Vagina (tissue), 2 donors: Measurements from ENCODE around the gene CCDC170.

Source experiments
- CTCF ChIP-seq, 3 experiments: fragments of 450-650 bp in 2 of 3; fragments of 200-600 bp in 1 of 3; sonication (generic) in 1 of 3; IDR thresholded peaks; one replicate each; pipeline ENCODE4 v1.5.1; 2017 to 2019; ENCODE audit warnings: antibody characterized with exemption in 3 of 3, mild to moderate bottlenecking in 2 of 3, moderate library complexity in 2 of 3
- POLR2A ChIP-seq, 2 donors: fragments of 450-650 bp; IDR thresholded peaks; one replicate each; pipeline ENCODE4 v1.6.1; 2017; ENCODE audit warnings: antibody characterized with exemption in 2 of 2, mild to moderate bottlenecking in 2 of 2, moderate library complexity in 2 of 2
- POLR2AphosphoS5 ChIP-seq, 2 donors: sonication (generic); formaldehyde crosslinking; IDR thresholded peaks; one replicate each; pipeline ENCODE4 v1.9.0; 2017; ENCODE audit warnings: antibody characterized with exemption in 2 of 2, mild to moderate bottlenecking in 2 of 2, low read depth in 1 of 2; ENCODE audit not compliant: insufficient read depth in 1 of 2

DNA sequence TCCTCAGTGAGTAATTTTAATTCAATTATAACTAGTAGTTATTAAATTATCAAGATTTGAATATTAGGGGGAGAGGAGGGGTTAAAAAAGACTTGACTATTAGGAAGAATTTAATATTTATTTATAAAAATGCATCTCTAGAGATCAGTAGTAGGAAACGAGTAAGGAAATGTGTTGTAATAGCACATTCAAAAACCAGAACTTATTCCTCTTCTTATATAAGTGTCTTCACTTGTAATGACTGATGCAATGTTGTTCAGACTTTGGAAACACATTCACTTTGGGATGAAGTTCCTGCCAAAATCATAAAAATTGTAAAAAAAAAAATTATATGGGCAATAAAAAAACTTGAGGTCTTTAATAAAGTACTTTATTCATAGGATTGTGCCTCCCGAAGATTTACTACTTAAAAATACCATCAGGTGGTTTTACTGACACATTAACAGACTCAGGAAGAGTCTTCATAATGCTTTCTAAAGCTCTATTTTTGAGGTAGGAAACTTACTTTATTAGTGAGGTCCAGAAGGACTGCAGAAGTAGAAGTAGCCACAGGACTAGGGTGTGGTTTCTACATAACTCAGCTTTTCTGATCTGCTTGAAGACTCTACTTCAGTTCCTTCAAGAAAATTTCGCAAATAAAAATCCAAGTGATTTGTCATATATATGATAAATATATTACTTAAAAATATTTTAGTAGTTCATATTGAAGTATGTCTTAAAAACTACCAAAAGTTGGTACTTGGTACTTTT, 59.8 kb downstream of the CCDC170 start:
- TF ChIP-seq POLR2AphosphoS5 (IDR thresholded peaks at IDR 0.05; ENCODE audit: insufficient read depth in 1 of 2, low read depth in 1 of 2) = peak in 1 of 2 donors; percentile 65
- TF ChIP-seq CTCF (IDR thresholded peaks at IDR 0.05) = no peak
- TF ChIP-seq POLR2A (IDR thresholded peaks at IDR 0.05) = no peak
